Measurements from ENCODE around the gene TESK2. TPM values are rescaled to one million over a fixed set of nuclear protein-coding genes. Genes with fewer than 3 reads are reported as not detected.
A peak's percentile ranks its signal among the peaks of the same experiment; 100 is the strongest.
"Not testable (repeated sequence)": the region's sequence is repeated elsewhere in the genome, so short reads cannot be mapped to it uniquely, and the experiment has no call there.

The TESK2 gene
- total RNA-seq, 4 donors from 2014 or later = 16.0 to 28.9 (median 22.8) TPM

DNA sequence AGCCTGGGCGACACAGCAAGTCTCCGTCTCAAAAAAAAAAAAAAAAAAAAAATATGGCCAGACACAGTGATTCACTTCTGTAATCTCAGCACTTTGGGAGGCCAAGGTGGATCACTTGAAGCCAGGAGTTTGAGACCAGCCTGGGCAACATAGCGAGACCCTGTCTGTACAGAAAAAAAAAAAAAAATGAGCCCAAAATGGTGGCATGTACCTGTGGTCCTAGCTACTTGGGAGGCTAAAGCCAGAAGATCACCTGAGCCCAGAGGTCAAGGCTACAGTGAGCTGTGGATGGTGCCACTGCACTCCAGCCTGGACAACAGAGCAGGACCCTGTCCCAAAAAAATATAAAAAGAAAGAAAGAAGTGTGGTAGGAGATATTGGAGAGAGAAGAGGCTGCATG, 1.7 kb upstream of the TESK2 start:
- Histone ChIP-seq H3K36me3 (peaks cover 2% of the 10 kb centered on the region), H3K27ac (no peak overlapping the region), H3K27me3 (no peaks in the 10 kb centered on the region), H3K4me1 (peaks cover 28% of the 10 kb centered on the region), H3K9me3 (no peaks in the 10 kb centered on the region), H3K4me3 (no peak overlapping the region)
- DNase-seq (ENCODE audit: low spot score in 2 of 2) = no peak
- TF ChIP-seq CTCF (IDR thresholded peaks at IDR 0.05) = no peak
- no peak for TF ChIP-seq POLR2AphosphoS5 (IDR thresholded peaks at IDR 0.05)
- no peak for TF ChIP-seq EP300 (IDR thresholded peaks at IDR 0.05)
- TF ChIP-seq POLR2A (IDR thresholded peaks at IDR 0.05) = no peak
- WGBS = 82% methylated on average over 3 of the region's 3 CpGs

GRCh38 chr1:45491487-45492260, 711 bp upstream of the TESK2 start:
- no peaks in the 10 kb centered on the region for H3K9me3 ChIP-seq
- no peak overlapping the region for H3K27ac ChIP-seq
- no peak for DNase-seq (ENCODE audit: low spot score in 2 of 2)
- H3K27me3 ChIP-seq = no peaks in the 10 kb centered on the region
- peaks cover 2% of the 10 kb centered on the region for H3K36me3 ChIP-seq
- TF ChIP-seq CTCF (IDR thresholded peaks at IDR 0.05) (no peak), POLR2A (IDR thresholded peaks at IDR 0.05) (no peak), EP300 (IDR thresholded peaks at IDR 0.05) (no peak), POLR2AphosphoS5 (IDR thresholded peaks at IDR 0.05) (no peak)
- peaks cover 27% of the 10 kb centered on the region for H3K4me1 ChIP-seq
- 49% methylated on average over 19 of the region's 19 CpGs for WGBS
- peak overlapping the region; percentile 98 for H3K4me3 ChIP-seq

DNA sequence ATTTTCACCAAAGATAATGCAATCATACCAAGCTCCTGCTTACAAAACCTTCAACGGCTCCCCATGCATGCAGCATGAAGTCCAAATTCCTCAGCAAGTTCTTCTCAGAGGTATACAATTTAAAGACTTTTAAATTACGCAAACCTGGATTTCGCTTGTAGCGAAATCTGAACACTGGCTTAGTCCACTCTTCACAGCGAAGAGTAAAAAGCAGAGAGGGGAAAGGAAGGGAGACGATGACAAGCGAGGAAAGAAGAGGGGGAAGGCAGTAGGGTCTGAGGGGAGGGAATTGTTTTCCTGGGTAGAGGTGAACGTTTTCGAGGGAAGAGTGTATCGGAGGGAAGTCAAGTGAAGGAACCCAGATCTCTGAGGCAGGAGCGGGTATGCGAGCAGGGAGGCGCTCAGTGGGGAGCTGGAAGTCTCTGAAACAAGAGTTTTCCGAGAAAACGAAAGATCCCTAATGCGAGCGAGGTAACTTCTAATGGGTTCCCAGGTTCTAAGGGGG, 790 bp downstream of the TESK2 start:
- Histone ChIP-seq H3K27me3 (no peaks in the 10 kb centered on the region), H3K36me3 (peaks cover 2% of the 10 kb centered on the region), H3K4me1 (peaks cover 19% of the 10 kb centered on the region), H3K4me3 (peak overlapping the region; percentile 98), H3K27ac (peak overlapping the region; percentile 82), H3K9me3 (no peaks in the 10 kb centered on the region)
- WGBS = 3% methylated on average over 17 of the region's 17 CpGs
- no peak for TF ChIP-seq EP300 (IDR thresholded peaks at IDR 0.05)
- no peak for DNase-seq (ENCODE audit: low spot score in 2 of 2)

- not testable (repeated sequence) for H3K9me3 ChIP-seq; H3K27ac ChIP-seq; DNase-seq (ENCODE audit: low spot score in 2 of 2); H3K27me3 ChIP-seq; H3K36me3 ChIP-seq
- WGBS = 52% methylated on average over 8 of the region's 14 CpGs
- Histone ChIP-seq H3K4me3 (peak overlapping the region; percentile 98), H3K4me1 (peaks cover 19% of the 10 kb centered on the region)
Observed at GRCh38 chr1:45489379-45489778, 1.6 kb downstream of the TESK2 start.

- Histone ChIP-seq H3K27ac (no peak overlapping the region), H3K27me3 (no peaks in the 10 kb centered on the region), H3K4me3 (peak overlapping the region; percentile 98), H3K4me1 (peaks cover 19% of the 10 kb centered on the region), H3K36me3 (no peaks in the 10 kb centered on the region), H3K9me3 (no peaks in the 10 kb centered on the region)
- no peak for TF ChIP-seq CTCF (IDR thresholded peaks at IDR 0.05)
- no peak for TF ChIP-seq EP300 (IDR thresholded peaks at IDR 0.05)
- TF ChIP-seq POLR2A (IDR thresholded peaks at IDR 0.05) = no peak
- TF ChIP-seq POLR2AphosphoS5 (IDR thresholded peaks at IDR 0.05) = no peak
- WGBS = 56% methylated on average over 10 of the region's 10 CpGs
- DNase-seq (ENCODE audit: low spot score in 2 of 2) = no peak
Observed at GRCh38 chr1:45488666-45489377, 2.1 kb downstream of the TESK2 start.

DNA sequence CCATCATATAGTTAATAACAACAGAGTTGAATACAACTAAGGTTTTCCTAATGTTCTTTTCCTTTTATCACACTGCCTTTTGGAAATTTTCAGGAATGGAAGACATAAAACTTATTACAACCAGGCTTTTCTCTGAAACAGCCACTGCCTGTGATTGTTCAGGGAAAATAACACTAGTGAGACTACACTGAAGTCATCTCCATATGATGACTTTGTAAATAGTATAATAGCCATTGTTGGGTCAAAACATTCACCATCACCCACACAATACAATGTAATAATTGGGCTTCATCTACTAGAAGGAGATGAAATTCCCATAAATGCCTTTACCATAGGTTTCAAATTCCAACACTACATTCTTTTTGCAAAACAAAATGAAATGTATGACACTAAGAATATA, 5.0 kb downstream of the TESK2 start:
- H3K9me3 ChIP-seq = no peaks in the 10 kb centered on the region
- TF ChIP-seq EP300 (IDR thresholded peaks at IDR 0.05) = no peak
- no peak for TF ChIP-seq POLR2A (IDR thresholded peaks at IDR 0.05)
- TF ChIP-seq CTCF (IDR thresholded peaks at IDR 0.05) = no peak

More for the DNA sequence above, 5.0 kb downstream of the TESK2 start:
- no peak for DNase-seq (ENCODE audit: low spot score in 2 of 2)
- Histone ChIP-seq H3K27ac (no peak overlapping the region), H3K4me3 (no peak overlapping the region), H3K4me1 (peaks cover 11% of the 10 kb centered on the region), H3K36me3 (no peaks in the 10 kb centered on the region), H3K27me3 (no peaks in the 10 kb centered on the region)

All from suprapubic skin (tissue), 4 donors.